Bronchial epithelial cell (primary cell): ENCODE data around the gene MAGI2. TPM values are rescaled to one million over a fixed set of nuclear protein-coding genes. Genes with fewer than 3 reads are reported as not detected.

Source experiments
- DNase-seq: peaks from one replicate; pipeline ENCODE4 v3.0.0-alpha.2; 2010; ENCODE audit warnings: low read depth
- FAIRE-seq: peaks from 2 replicates; lab custom pipeline; 2011; peaks lifted over from hg19 to GRCh38; lab: Jason Lieb, UNC
- H3K27me3 ChIP-seq: 2 replicates; pipeline ENCODE4 v1.5.1; 2011; ENCODE audit warnings: low read length; ENCODE audit not compliant: control insufficient read depth, insufficient read depth
- H3K36me3 ChIP-seq: 2 replicates; pipeline ENCODE4 v1.5.1; 2011; ENCODE audit warnings: low read length; ENCODE audit not compliant: control insufficient read depth, insufficient read depth
- H3K4me3 ChIP-seq: 2 replicates; pipeline ENCODE4 v1.5.1; 2011; ENCODE audit warnings: mild to moderate bottlenecking, low read depth, low read length, control low read depth
- CTCF ChIP-seq: IDR thresholded peaks from 2 replicates; pipeline ENCODE4 v1.5.1; 2011; ENCODE audit warnings: mild to moderate bottlenecking, moderate library complexity, low read length, control low read depth, inconsistent platforms; ENCODE audit not compliant: insufficient read depth, severe bottlenecking
- total RNA-seq: library from RNA; depleted of rRNA; stranded (reverse); fragments of >200 nt; gene quantifications from 2 replicates; pipeline ENCODE4 v1.2.1, GENCODE V29; 2014

The MAGI2 gene
- total RNA-seq, 1 donor from 2014 or later: 2.6 TPM

- TF ChIP-seq CTCF: no peak
- Histone ChIP-seq H3K27me3 (no peaks in the 10 kb centered on the region), H3K36me3 (no peaks in the 10 kb centered on the region), H3K4me3 (no peak overlapping the region)
- no peak for DNase-seq
- no peak for FAIRE-seq
These were observed 551.9 kb downstream of the MAGI2 start for GRCh38 chr7:78901566-78901965.

- H3K4me3 ChIP-seq: no peak overlapping the region
- no peak for TF ChIP-seq CTCF
- no peak for FAIRE-seq
These were observed 552.7 kb downstream of the MAGI2 start for GRCh38 chr7:78900806-78901205.

GRCh38 chr7:78895393-78895792 is 558.1 kb downstream of the MAGI2 start:
- DNase-seq (no peak), FAIRE-seq (no peak)
- no peak overlapping the region for H3K4me3 ChIP-seq
- TF ChIP-seq CTCF: no peak
- no peaks in the 10 kb centered on the region for H3K27me3 ChIP-seq
- H3K36me3 ChIP-seq: no peaks in the 10 kb centered on the region

More at GRCh38 chr7:78900806-78901205, 552.7 kb downstream of the MAGI2 start:
- Histone ChIP-seq H3K36me3 (no peaks in the 10 kb centered on the region), H3K27me3 (no peaks in the 10 kb centered on the region)
- no peak for DNase-seq

GRCh38 chr7:78879206-78879605 is 574.3 kb downstream of the MAGI2 start:
- no peak for FAIRE-seq
- no peaks in the 10 kb centered on the region for H3K36me3 ChIP-seq
- no peak overlapping the region for H3K4me3 ChIP-seq
- DNase-seq: no peak
- no peaks in the 10 kb centered on the region for H3K27me3 ChIP-seq
- no peak for TF ChIP-seq CTCF

- Histone ChIP-seq H3K27me3 (no peaks in the 10 kb centered on the region), H3K4me3 (no peak overlapping the region), H3K36me3 (no peaks in the 10 kb centered on the region)
- DNase-seq (no peak), FAIRE-seq (no peak)
- no peak for TF ChIP-seq CTCF
These were observed 580.4 kb downstream of the MAGI2 start for GRCh38 chr7:78873117-78873516.

GRCh38 chr7:78864339-78864738 is 589.1 kb downstream of the MAGI2 start:
- no peak for TF ChIP-seq CTCF
- Histone ChIP-seq H3K4me3 (no peak overlapping the region), H3K27me3 (no peaks in the 10 kb centered on the region), H3K36me3 (no peaks in the 10 kb centered on the region)
- DNase-seq (no peak), FAIRE-seq (no peak)
